D721Med (cell line): ENCODE measurements around the gene HPS4.
"Not testable (repeated sequence)": the region's sequence is repeated elsewhere in the genome, so short reads cannot be mapped to it uniquely, and the experiment has no call there.

ENCODE experiments used
- DNase-seq: peaks from one replicate; pipeline ENCODE4 v3.0.0; 2011; ENCODE audit warnings: low spot score; ENCODE audit not compliant: insufficient read length
- FAIRE-seq: peaks from 2 replicates; lab custom pipeline; 2011; peaks lifted over from hg19 to GRCh38; lab: Jason Lieb, UNC
- TF ChIP-seq, protein P1 (sequence below): IDR thresholded peaks from 2 replicates; pipeline ENCODE4 v1.5.1; 2012; ENCODE audit warnings: mild to moderate bottlenecking, control low read depth; ENCODE audit not compliant: insufficient read depth; ENCODE audit errors: missing control alignments

The HPS4 gene

DNA sequence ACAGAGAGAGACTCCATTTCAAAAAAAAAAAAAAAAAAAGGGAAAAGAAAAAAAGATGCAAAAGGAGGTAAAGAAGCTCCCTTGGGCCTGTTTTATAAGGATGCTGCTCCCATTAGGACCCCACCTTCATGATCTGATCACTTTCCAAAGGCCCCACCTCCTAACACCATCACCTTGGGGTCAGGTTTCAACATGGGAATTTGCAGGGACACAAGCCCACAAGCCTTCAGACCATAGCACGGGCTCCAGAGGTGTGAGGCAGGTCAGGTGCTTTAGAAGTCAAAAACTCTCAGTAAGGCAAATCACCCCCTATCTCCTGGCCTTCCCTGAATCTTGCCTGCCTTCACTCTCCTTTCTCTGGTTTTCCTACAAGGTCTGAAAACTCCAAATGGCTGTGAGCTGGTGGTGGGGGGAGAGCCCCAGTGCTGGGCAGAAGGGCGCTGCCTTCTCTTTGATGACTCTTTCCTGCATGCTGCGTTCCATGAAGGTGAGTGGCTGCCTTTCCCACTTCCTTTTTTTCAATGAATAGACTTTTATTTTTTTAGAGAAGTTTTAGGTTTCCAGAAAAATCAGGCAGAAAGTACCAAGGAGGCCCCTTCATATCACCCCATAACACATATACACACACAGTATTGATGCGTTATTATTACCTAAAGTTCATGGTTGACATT lies 41.4 kb downstream of the HPS4 start:
- no peak for DNase-seq
- TF ChIP-seq, protein P1, sequence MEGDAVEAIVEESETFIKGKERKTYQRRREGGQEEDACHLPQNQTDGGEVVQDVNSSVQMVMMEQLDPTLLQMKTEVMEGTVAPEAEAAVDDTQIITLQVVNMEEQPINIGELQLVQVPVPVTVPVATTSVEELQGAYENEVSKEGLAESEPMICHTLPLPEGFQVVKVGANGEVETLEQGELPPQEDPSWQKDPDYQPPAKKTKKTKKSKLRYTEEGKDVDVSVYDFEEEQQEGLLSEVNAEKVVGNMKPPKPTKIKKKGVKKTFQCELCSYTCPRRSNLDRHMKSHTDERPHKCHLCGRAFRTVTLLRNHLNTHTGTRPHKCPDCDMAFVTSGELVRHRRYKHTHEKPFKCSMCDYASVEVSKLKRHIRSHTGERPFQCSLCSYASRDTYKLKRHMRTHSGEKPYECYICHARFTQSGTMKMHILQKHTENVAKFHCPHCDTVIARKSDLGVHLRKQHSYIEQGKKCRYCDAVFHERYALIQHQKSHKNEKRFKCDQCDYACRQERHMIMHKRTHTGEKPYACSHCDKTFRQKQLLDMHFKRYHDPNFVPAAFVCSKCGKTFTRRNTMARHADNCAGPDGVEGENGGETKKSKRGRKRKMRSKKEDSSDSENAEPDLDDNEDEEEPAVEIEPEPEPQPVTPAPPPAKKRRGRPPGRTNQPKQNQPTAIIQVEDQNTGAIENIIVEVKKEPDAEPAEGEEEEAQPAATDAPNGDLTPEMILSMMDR: no peak
- FAIRE-seq: no peak

DNA sequence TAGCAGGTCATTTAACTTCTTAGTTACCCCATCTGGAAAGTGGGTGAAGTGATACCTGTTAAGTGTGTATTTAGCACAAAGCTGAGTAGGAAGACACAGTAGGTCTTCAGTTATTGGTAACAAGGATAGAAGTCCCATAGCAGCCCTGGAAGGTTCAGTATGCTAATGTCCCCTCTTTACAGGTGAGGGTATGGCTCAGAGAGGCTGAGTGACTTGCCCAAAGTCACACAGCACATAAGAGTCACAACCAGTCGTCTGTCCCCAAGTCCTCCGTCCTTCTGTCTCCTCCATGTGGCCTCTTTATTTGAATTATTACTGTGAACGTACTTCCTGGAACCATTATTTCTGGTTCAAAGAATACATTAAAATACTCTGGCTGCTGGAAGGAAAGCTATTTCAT lies 44.0 kb downstream of the HPS4 start:
- TF ChIP-seq, protein P1: no peak
- FAIRE-seq (no peak), DNase-seq (no peak)

DNA sequence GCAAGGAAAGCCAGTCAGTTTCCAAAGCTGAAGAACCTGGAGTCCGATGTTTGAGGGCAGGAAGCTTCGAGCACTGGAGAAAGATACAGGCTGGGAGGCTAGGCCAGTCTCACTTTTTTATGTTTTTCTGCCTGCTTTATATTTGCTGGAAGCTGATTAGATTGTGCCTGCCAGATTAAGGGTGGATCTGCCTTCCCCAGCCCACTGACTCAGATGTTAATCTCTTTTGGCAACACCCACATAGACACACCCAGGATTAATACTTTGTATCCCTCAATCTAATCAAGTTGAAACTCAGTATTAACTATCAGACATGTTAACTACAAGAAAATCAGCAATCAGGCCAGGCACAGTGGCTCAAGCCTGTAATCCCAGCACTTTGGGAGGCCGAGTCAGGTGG lies 44.8 kb downstream of the HPS4 start:
- not testable (repeated sequence) for DNase-seq
- peak; percentile 81 for FAIRE-seq

DNA sequence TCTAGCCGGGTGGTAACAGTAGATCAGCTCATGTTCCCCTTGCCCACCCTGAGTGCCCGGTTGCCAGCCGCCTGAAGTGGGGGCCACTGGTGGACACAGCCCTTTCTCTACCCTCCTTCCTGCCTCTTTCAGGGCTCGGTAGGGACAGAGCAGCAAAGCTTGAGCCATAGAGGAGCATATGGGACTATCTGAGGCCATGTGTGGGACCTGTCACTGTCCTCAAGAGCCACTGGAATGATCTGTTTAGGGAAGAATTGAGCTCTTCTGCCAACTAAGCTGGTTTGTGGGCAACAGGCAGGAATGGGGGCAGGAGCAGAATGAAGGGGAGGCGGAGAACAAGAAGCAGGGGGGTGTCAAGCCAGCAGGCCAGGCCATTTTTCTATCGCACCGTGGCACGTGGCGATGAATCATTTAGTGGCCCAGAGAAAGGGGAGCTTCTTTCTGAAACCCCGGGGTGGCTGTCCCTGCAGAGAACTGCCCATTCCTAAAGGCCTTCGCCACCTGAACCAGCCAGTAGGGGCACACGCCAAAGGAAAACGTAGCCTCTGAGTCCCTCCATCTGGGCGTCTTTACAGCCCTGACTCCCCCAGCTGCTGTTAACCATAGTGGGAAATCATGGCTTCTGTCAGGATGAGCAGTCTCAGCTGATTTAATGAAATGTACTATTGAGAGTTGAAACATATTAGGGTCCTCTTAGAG lies 45.7 kb downstream of the HPS4 start:
- TF ChIP-seq, protein P1: no peak
- DNase-seq (no peak), FAIRE-seq (no peak)

DNA sequence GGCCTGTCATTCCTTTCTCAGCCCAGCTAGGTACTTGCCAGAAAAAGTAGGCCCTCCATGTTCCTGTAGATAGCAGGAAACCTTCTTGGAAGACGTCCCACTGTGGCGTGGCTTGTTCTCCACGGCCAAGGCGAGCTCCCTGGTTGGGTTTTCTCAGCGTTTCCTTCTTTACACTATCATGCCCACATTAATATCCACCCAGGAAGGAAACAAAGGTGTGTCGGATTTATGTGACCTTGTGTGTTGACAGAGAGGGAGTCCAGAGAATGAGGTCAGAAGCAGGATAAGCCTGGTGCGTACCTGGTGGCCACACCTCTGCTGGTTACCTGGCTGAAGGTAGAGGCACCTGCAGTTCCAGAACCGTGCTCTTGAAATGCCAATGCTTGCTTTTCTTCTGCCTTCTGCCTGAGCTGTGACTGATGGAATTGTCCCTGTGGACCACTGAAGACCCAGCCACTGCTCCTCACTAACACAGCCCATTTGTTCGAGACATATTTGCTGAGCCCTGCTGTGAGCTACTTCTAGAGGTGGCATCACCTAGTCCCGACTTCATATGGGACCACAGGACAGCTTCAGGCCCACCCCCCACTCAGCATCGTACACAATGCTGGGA lies 46.6 kb downstream of the HPS4 start:
- TF ChIP-seq, protein P1: no peak
- FAIRE-seq (no peak), DNase-seq (no peak)

DNA sequence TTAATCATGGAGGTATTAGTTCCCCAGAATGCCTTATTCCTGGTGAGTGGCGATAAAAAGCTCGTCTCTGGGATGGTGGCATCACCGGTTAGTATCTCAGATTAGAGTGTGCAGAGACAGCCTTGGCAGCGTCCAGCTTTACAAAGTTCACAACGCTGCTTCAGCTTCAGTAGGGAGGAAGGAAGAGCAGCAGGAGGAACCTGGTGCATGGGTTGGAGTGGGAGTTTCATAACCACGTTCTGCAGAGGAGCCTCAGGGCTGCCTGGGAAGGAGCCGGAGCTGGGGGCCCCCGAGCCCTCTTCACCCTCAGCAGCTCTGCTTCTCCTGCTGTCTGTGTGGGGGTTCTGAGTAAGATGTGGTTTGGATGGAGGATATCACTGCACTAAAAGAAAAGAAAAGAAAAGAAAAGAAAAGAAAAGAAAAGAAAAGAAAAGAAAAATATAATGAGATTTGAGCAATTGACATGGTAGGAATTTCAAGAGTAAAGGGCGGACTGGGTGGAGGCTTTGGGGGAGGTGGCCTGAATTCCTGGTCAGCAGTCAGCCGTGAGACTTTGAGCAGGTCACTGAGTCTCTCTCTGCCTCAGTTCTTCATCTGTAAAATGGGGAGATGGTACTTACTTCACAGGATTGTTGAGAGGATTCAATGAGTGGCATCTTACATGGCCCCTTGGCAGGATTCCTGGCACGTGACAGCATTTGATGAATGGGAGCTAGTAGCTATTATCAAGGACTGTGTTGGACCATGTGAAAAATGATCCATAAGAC lies 48.1 kb downstream of the HPS4 start:
- TF ChIP-seq, protein P1: no peak
- DNase-seq: no peak
- FAIRE-seq: no peak

DNA sequence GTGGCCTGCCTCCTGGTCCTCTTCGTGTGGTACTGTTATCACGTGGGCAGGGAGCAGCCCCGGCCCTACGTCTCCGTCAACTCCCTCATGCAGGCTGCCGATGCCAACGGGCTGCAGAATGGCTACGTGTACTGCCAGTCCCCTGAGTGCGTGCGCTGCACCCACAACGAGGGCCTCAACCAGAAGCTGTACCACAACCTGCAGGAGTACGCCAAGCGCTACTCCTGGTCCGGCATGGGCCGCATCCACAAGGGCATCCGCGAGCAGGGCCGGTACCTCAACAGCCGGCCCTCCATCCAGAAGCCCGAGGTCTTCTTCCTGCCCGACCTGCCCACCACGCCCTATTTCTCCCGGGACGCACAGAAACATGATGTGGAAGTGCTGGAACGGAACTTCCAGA lies 49.8 kb downstream of the HPS4 start:
- DNase-seq (no peak), FAIRE-seq (no peak)
- TF ChIP-seq, protein P1: no peak
